Brain pericyte (primary cell): ENCODE results near the gene RCC1.
"Not testable (repeated sequence)": the region's sequence is repeated elsewhere in the genome, so short reads cannot be mapped to it uniquely, and the experiment has no call there.

Experiments
- DNase-seq: peaks from one replicate; pipeline ENCODE4 v3.0.0-alpha.2; 2012; ENCODE audit warnings: low read depth, low spot score

Gene RCC1

GRCh38 chr1:28548318-28548717, 42.5 kb downstream of the RCC1 start:
- DNase-seq = no peak

- DNase-seq = no peak
Observed at GRCh38 chr1:28551381-28551780, 45.5 kb downstream of the RCC1 start.

GRCh38 chr1:28552758-28553663, 47.2 kb downstream of the RCC1 start, which contains the start of gene TRNAU1AP:
TRNAU1AP (plus strand) TSS chr1:28553085; CDS start chr1:28553111, 26 bp downstream.
- DNase-seq = peak; percentile 78

- no peak for DNase-seq
Observed at GRCh38 chr1:28560886-28561285, 55.0 kb downstream of the RCC1 start.

GRCh38 chr1:28564310-28564709, 58.5 kb downstream of the RCC1 start:
- no peak for DNase-seq

- no peak for DNase-seq
Observed at GRCh38 chr1:28565040-28565439, 59.2 kb downstream of the RCC1 start.

- no peak for DNase-seq
Observed at GRCh38 chr1:28565726-28566125, 59.9 kb downstream of the RCC1 start.

GRCh38 chr1:28566931-28567330, 61.1 kb downstream of the RCC1 start:
- DNase-seq = no peak

- no peak for DNase-seq
Observed at GRCh38 chr1:28571911-28572310, 66.1 kb downstream of the RCC1 start.

- DNase-seq = not testable (repeated sequence)
Observed at GRCh38 chr1:28572891-28573290, 67.0 kb downstream of the RCC1 start.

GRCh38 chr1:28573564-28573963, 67.7 kb downstream of the RCC1 start:
- no peak for DNase-seq

GRCh38 chr1:28577052-28577678, 71.3 kb downstream of the RCC1 start:
- no peak for DNase-seq

- DNase-seq = no peak
Observed at GRCh38 chr1:28577738-28578536, 72.1 kb downstream of the RCC1 start.

- no peak for DNase-seq
Observed at GRCh38 chr1:28578696-28579218, 72.9 kb downstream of the RCC1 start.

GRCh38 chr1:28579401-28579800, 73.6 kb downstream of the RCC1 start:
- no peak for DNase-seq

- DNase-seq = no peak
Observed at GRCh38 chr1:28580722-28581530, 75.1 kb downstream of the RCC1 start.

- DNase-seq = peak; percentile 91
Observed at GRCh38 chr1:28581531-28582247, 75.8 kb downstream of the RCC1 start.

GRCh38 chr1:28582248-28582615, 76.4 kb downstream of the RCC1 start:
- DNase-seq = no peak

GRCh38 chr1:28586585-28587391, 80.9 kb downstream of the RCC1 start:
- DNase-seq = not testable (repeated sequence)
